Ramos (cell line): ENCODE results near the gene ZNF121.
"Not testable (repeated sequence)": the region's sequence is repeated elsewhere in the genome, so short reads cannot be mapped to it uniquely, and the experiment has no call there.

Experiments
- in situ Hi-C: fragments of 300-500 bp; cut with MboI; formaldehyde crosslinking; loops from one replicate; pipeline ENCODE4 v1.14.3; 2022; ENCODE audit warnings: low sequenced_read_pairs; ENCODE audit not compliant: unreplicated experiment

The ZNF121 gene

DNA sequence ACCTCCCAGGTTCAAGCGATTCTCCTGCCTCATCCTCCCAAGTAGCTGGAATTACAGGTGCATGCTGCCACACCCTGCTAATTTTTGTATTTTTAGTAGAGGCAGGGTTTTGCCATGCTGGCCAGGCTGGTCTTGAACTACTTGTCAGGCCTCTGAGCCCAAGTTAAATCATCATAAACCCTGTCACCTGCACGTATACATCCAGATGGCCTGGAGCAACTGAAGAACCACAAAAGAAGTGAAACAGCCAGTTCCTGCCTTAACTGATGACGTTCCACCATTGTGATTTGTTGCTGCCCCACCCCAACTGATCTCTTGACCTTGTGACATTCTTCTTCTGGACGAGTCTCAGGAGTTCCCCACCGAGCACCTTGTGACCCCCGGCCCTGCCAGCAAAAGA is 45.1 kb downstream of the ZNF121 start:
- in situ Hi-C loops = not testable (repeated sequence)

GRCh38 chr19:9538183-9539058 is 45.9 kb downstream of the ZNF121 start, which contains the start of gene ZNF426:
Gene ZNF426, minus strand, starts transcription at chr19:9538645. Its CDS starts 2,413 bp downstream, at chr19:9536232.
- in situ Hi-C loops = no loop called here

DNA sequence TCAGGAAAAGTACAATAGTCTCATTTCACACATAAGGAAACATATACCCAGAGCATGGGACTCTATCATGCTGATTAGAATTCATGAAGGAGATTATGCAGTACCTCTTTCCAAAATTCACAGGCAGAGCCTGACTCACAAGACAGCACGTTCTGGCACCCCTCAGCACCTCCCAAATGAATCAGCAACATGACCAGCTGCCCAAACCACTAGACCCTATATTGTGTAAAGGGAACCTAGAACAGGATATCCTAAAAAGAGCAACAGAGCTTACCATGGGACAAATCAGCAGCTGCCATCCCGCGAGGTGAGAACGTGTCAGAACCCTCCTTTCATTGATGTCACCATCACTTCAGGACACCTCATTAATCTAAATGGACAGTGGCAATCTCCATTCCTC is 48.4 kb downstream of the ZNF121 start:
- in situ Hi-C loops = no loop called here

GRCh38 chr19:9531933-9532332 is 52.4 kb downstream of the ZNF121 start:
- in situ Hi-C loops = no loop called here

- in situ Hi-C loops = no loop called here
Observed at GRCh38 chr19:9528757-9529336, 55.5 kb downstream of the ZNF121 start.

DNA sequence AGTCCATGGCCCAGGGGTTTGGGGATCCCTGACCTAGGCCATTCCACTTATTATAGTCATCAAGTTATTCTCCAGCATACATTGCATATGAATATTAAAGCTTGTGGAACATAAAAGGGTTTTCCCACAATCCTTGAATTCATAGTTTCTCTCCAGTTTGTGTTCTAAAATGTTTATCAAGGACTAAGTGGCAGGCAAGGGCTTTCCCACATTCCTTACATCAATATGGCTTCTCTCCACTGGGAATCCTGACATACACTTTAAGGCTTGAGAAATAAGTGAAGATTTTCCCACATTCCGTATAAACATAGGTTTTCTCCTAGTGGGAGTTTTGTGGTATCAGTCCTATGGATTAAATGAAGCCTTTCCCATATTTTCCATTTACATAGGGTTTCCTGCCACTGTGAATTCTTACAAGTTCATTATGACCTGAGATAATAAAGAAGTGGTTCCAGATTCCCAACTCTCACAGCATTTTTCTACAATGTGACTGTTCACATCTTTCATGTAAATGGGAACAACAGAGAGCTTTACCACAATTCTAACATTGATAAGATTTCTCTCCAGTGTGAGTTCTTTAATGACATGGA is 60.3 kb downstream of the ZNF121 start:
- in situ Hi-C loops = no loop called here
